Measurements from ENCODE around the gene ALG12. TPM values are rescaled to one million over a fixed set of nuclear protein-coding genes. Genes with fewer than 3 reads are reported as not detected.

ALG12 gene
- total and polyA plus RNA-seq, 2 donors from 2014 or later: 27.2 to 28.4 TPM

DNA sequence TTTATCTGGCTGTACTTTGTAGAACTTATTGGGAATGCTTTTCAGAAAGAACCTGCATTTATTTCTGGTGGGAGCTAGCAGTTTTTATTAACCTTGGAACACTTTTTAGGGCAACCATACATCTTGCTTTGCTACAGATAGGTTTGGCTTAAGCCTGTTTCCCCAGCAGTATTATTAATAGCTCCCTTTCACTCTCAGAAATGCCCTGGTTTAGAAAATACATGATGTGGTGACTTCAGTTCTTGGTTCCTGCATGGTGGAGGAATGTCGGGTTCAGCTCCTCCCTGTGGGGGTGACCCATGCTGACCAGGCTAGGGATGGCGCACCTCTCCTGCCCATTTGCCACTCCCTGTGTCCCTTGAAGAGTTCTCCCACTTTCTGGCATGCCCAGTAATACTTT, 36.4 kb downstream of the ALG12 start:
- Histone ChIP-seq H3K9ac (ENCODE audit: low read length in 3 of 3) (no peak overlapping the region), H3K4me1 (ENCODE audit: control insufficient read depth in 2 of 3, insufficient read depth in 2 of 3, low read depth in 1 of 3, low read length in 3 of 3) (no peaks in the 10 kb centered on the region), H3K27ac (ENCODE audit: low read depth in 2 of 2, low read length in 2 of 2) (no peak overlapping the region), H3K4me3 (ENCODE audit: low read length in 3 of 3) (no peak overlapping the region), H3K9me3 (ENCODE audit: control insufficient read depth in 2 of 3, insufficient read depth in 1 of 3, low read length in 3 of 3) (no peaks in the 10 kb centered on the region), H3K36me3 (ENCODE audit: control insufficient read depth in 2 of 3, insufficient read depth in 3 of 3, low read length in 3 of 3) (peaks cover 7 to 14% (median 10%) of the 10 kb centered on the region in 3 donors), H3K27me3 (ENCODE audit: control insufficient read depth, insufficient read depth, low read length) (no peaks in the 10 kb centered on the region)
- TF ChIP-seq, protein P1, sequence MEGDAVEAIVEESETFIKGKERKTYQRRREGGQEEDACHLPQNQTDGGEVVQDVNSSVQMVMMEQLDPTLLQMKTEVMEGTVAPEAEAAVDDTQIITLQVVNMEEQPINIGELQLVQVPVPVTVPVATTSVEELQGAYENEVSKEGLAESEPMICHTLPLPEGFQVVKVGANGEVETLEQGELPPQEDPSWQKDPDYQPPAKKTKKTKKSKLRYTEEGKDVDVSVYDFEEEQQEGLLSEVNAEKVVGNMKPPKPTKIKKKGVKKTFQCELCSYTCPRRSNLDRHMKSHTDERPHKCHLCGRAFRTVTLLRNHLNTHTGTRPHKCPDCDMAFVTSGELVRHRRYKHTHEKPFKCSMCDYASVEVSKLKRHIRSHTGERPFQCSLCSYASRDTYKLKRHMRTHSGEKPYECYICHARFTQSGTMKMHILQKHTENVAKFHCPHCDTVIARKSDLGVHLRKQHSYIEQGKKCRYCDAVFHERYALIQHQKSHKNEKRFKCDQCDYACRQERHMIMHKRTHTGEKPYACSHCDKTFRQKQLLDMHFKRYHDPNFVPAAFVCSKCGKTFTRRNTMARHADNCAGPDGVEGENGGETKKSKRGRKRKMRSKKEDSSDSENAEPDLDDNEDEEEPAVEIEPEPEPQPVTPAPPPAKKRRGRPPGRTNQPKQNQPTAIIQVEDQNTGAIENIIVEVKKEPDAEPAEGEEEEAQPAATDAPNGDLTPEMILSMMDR (IDR thresholded peaks at IDR 0.05; ENCODE audit: borderline replicate concordance, extremely low read depth, insufficient read depth): no peak
- intact Hi-C loops (cut with DNase I): no loop called here
- FAIRE-seq: no peak
- DNase-seq: no peak

DNA sequence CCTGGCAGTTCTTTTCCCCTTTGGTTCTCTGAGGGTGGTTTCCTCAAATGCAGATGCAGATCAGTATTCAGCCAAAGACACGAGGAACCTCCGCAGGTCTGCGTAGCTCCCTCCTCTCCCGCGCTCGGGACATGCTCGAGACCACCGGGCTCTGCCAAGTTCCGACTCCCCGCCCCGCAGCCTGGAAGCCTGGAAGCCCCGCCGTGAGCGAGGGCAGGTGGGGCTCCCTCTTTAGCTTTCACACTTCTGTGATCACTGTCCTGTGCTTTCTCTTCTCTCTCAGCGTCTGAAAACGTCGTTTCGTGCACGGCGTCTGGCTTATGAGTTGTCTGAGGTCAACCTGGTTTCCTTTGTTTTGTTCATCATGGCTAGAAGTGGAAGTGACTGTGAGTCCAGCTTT, 38.0 kb downstream of the ALG12 start:
- no peaks in the 10 kb centered on the region for H3K4me1 ChIP-seq (ENCODE audit: control insufficient read depth in 2 of 3, insufficient read depth in 2 of 3, low read depth in 1 of 3, low read length in 3 of 3)
- no peaks in the 10 kb centered on the region for H3K9me3 ChIP-seq (ENCODE audit: control insufficient read depth in 2 of 3, insufficient read depth in 1 of 3, low read length in 3 of 3)
- H3K9ac ChIP-seq (ENCODE audit: low read length in 3 of 3): no peak overlapping the region
- intact Hi-C loops (cut with DNase I): no loop called here
- no peak overlapping the region for H3K27ac ChIP-seq (ENCODE audit: low read depth in 2 of 2, low read length in 2 of 2)
- TF ChIP-seq, protein P1 (IDR thresholded peaks at IDR 0.05; ENCODE audit: borderline replicate concordance, extremely low read depth, insufficient read depth): no peak
- peaks cover 0 to 2% (median 2%) of the 10 kb centered on the region in 3 donors for H3K36me3 ChIP-seq (ENCODE audit: control insufficient read depth in 2 of 3, insufficient read depth in 3 of 3, low read length in 3 of 3)
- DNase-seq: no peak
- FAIRE-seq: no peak
- no peaks in the 10 kb centered on the region for H3K27me3 ChIP-seq (ENCODE audit: control insufficient read depth, insufficient read depth, low read length)
- H3K4me3 ChIP-seq (ENCODE audit: low read length in 3 of 3): no peak overlapping the region

DNA sequence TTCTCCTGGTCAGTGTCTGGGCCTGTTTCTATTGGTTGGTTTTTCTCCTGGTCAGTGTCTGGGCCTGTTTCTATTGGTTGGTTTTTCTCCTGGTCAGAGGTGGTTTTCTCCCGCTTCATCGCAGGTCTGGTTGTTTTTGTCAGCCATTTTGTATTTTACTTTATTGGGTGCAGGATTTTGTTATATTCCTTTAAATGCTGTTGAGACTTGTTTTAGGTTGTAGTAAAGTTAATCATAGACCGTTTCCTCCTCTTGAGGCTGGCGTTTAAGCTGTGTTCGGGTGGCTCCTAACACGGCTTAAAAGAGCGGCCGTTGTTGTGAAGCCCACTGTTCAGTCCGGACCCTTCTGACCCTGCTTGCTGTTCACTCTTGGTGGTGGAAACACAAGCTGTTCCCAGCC, 38.4 kb downstream of the ALG12 start:
- Histone ChIP-seq H3K9me3 (ENCODE audit: control insufficient read depth in 2 of 3, insufficient read depth in 1 of 3, low read length in 3 of 3) (no peaks in the 10 kb centered on the region), H3K27me3 (ENCODE audit: control insufficient read depth, insufficient read depth, low read length) (no peaks in the 10 kb centered on the region), H3K4me3 (ENCODE audit: low read length in 3 of 3) (no peak overlapping the region), H3K9ac (ENCODE audit: low read length in 3 of 3) (no peak overlapping the region), H3K36me3 (ENCODE audit: control insufficient read depth in 2 of 3, insufficient read depth in 3 of 3, low read length in 3 of 3) (peaks cover 0 to 2% (median 2%) of the 10 kb centered on the region in 3 donors), H3K4me1 (ENCODE audit: control insufficient read depth in 2 of 3, insufficient read depth in 2 of 3, low read depth in 1 of 3, low read length in 3 of 3) (no peaks in the 10 kb centered on the region), H3K27ac (ENCODE audit: low read depth in 2 of 2, low read length in 2 of 2) (no peak overlapping the region)
- DNase-seq: no peak
- intact Hi-C loops (cut with DNase I): no loop called here
- no peak for FAIRE-seq
- TF ChIP-seq, protein P1 (IDR thresholded peaks at IDR 0.05; ENCODE audit: borderline replicate concordance, extremely low read depth, insufficient read depth): no peak

DNA sequence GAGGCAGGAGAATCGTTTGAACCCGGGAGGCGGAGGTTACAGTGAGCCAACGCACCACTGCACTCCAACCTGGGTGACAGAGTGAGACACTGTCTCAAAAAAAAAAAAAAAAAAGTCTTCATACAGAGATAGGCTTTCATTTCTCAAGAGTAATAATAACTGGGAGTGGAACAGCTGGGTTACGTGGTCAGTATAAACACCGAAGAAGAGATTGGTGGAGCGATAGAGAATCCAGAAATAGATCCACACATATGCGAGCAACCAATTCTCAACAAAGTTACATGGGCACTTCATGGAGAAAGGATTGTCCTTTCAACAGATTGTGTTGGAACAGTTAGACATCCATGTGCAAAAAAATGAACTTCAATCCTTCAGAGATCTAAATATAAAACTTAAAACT, 40.0 kb downstream of the ALG12 start:
- Histone ChIP-seq H3K9me3 (ENCODE audit: control insufficient read depth in 2 of 3, insufficient read depth in 1 of 3, low read length in 3 of 3) (no peaks in the 10 kb centered on the region), H3K27ac (ENCODE audit: low read depth in 2 of 2, low read length in 2 of 2) (no peak overlapping the region), H3K4me1 (ENCODE audit: control insufficient read depth in 2 of 3, insufficient read depth in 2 of 3, low read depth in 1 of 3, low read length in 3 of 3) (no peaks in the 10 kb centered on the region), H3K9ac (ENCODE audit: low read length in 3 of 3) (no peak overlapping the region), H3K27me3 (ENCODE audit: control insufficient read depth, insufficient read depth, low read length) (no peaks in the 10 kb centered on the region), H3K4me3 (ENCODE audit: low read length in 3 of 3) (no peak overlapping the region), H3K36me3 (ENCODE audit: control insufficient read depth in 2 of 3, insufficient read depth in 3 of 3, low read length in 3 of 3) (no peaks in the 10 kb centered on the region)
- TF ChIP-seq, protein P1 (IDR thresholded peaks at IDR 0.05; ENCODE audit: borderline replicate concordance, extremely low read depth, insufficient read depth): no peak
- intact Hi-C loops (cut with DNase I): no loop called here
- FAIRE-seq: no peak
- DNase-seq: no peak
